HEK293T (cell line): ENCODE measurements around the gene TBX1.

ENCODE experiments used
- CTCF ChIA-PET: fragments of 350-600 bp; formaldehyde crosslinking; extraction: SDS; loops from one replicate; lab custom pipeline; 2021; ENCODE audit warnings: antibody characterized with exemption, inconsistent platforms; lab: Yijun Ruan, JAX
- POLR2A ChIA-PET: fragments of 350-600 bp; formaldehyde crosslinking; extraction: SDS; loops from one replicate; lab custom pipeline; 2020; ENCODE audit warnings: antibody characterized with exemption, inconsistent platforms; lab: Yijun Ruan, JAX
- DNase-seq: peaks from one replicate; pipeline ENCODE4 v3.0.0; 2012; ENCODE audit warnings: mixed read lengths; ENCODE audit errors: extremely low spot score
- ARNT ChIP-seq: fragments of 450-650 bp; IDR thresholded peaks from 2 replicates; pipeline ENCODE4 v1.6.1; 2017; ENCODE audit warnings: mild to moderate bottlenecking
- BHLHE40 ChIP-seq: fragments of 450-650 bp; IDR thresholded peaks from 2 replicates; pipeline ENCODE4 v1.6.1; 2016; ENCODE audit warnings: mild to moderate bottlenecking, moderate library complexity, borderline replicate concordance
- CTBP1 ChIP-seq: fragments of 450-650 bp; IDR thresholded peaks from 2 replicates; pipeline ENCODE4 v1.6.1; 2016; ENCODE audit warnings: borderline replicate concordance
- ELF4 ChIP-seq: fragments of 450-650 bp; IDR thresholded peaks from 2 replicates; pipeline ENCODE4 v1.6.1; 2017; ENCODE audit warnings: antibody characterized with exemption
- FOXA1 ChIP-seq: fragments of 450-650 bp; IDR thresholded peaks from 2 replicates; pipeline ENCODE4 v1.6.1; 2016; ENCODE audit warnings: mild to moderate bottlenecking
- FOXK2 ChIP-seq: fragments of 450-650 bp; IDR thresholded peaks from 2 replicates; pipeline ENCODE4 v1.6.1; 2016; ENCODE audit warnings: mild to moderate bottlenecking
- FOXM1 ChIP-seq: fragments of 450-650 bp; IDR thresholded peaks from 2 replicates; pipeline ENCODE4 v1.6.1; 2017; ENCODE audit warnings: mild to moderate bottlenecking, borderline replicate concordance
- HDGF ChIP-seq: fragments of 450-650 bp; IDR thresholded peaks from 2 replicates; pipeline ENCODE4 v1.6.1; 2017; ENCODE audit warnings: antibody characterized with exemption, borderline replicate concordance
- L3MBTL2 ChIP-seq: fragments of 450-650 bp; conservative IDR thresholded peaks from 2 replicates; pipeline ENCODE4 v1.6.1; 2016; ENCODE audit warnings: mild to moderate bottlenecking
- LEF1 ChIP-seq: fragments of 450-650 bp; IDR thresholded peaks from 2 replicates; pipeline ENCODE4 v1.6.1; 2017; ENCODE audit warnings: mild to moderate bottlenecking, borderline replicate concordance
- NFRKB ChIP-seq: fragments of 450-650 bp; IDR thresholded peaks from 2 replicates; pipeline ENCODE4 v1.6.1; 2016; ENCODE audit warnings: mild to moderate bottlenecking, moderate library complexity
- PKNOX1 ChIP-seq: fragments of 450-650 bp; IDR thresholded peaks from 2 replicates; pipeline ENCODE4 v1.6.1; 2016
- SP1 ChIP-seq: fragments of 450-650 bp; IDR thresholded peaks from 2 replicates; pipeline ENCODE4 v1.6.1; 2017
- SUZ12 ChIP-seq: fragments of 450-650 bp; IDR thresholded peaks from 2 replicates; pipeline ENCODE4 v1.6.1; 2016; ENCODE audit warnings: mild to moderate bottlenecking
- TARDBP ChIP-seq: fragments of 450-650 bp; IDR thresholded peaks from 2 replicates; pipeline ENCODE4 v1.6.1; 2016
- ZNF384 ChIP-seq: fragments of 450-650 bp; IDR thresholded peaks from 2 replicates; pipeline ENCODE4 v1.6.1; 2016

The TBX1 gene

DNA sequence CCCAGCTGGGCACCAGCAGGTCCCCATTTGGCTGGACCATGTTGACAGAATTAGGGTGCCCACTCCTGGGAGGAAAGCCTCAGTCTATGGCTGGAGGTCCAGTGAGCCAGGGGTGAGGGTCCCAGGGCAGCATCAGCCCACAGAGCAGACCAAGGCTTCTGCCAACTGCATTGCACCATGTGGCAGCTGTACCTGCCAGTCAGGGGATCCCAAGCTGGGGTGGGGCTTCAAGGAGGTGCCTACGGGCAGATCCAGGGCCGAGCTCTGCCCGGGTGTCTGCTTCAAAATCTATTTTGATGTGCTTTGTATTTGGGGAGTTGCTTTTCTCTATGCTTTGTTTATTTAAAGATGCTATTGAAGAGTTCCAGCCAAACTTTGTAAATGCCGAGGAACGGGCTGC is 26.8 kb upstream of the TBX1 start:
- CTCF ChIA-PET = no interaction called here
- POLR2A ChIA-PET = no interaction called here
- TF ChIP-seq LEF1 = no peak
- TF ChIP-seq BHLHE40 = no peak
- no peak for TF ChIP-seq SUZ12
- no peak for TF ChIP-seq ELF4
- no peak for TF ChIP-seq ARNT
- no peak for TF ChIP-seq FOXK2
- no peak for TF ChIP-seq SP1
- TF ChIP-seq CTBP1 = no peak
- TF ChIP-seq FOXM1 = no peak
- TF ChIP-seq PKNOX1 = no peak
- no peak for TF ChIP-seq TARDBP
- TF ChIP-seq NFRKB = no peak
- TF ChIP-seq L3MBTL2 = no peak
- TF ChIP-seq FOXA1 = no peak
- TF ChIP-seq HDGF = no peak
- TF ChIP-seq ZNF384 = no peak
- no peak for DNase-seq

DNA sequence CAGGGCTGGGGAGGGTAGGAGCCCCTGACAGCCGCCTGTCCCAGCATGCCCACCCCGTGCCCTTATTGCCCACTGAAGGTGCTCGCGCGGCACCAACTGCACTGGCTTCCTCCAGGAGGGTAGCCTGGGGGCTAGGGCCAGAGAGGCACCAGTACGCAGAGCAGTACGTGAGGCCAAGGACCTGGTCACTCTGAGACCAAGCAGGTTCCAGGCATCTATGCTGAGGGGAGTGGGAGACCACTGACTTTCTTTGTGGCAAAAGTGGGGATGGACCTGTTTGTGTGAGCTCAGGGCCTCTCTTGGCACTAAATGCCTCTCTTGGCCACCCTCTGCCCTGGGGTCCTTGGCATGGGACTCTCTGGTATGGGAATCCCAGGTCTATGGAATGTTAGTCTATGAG is 26.4 kb upstream of the TBX1 start:
- CTCF ChIA-PET = no interaction called here
- TF ChIP-seq CTBP1 (no peak), PKNOX1 (no peak), FOXM1 (no peak), BHLHE40 (no peak), ELF4 (no peak), NFRKB (no peak), HDGF (no peak), ARNT (no peak), FOXK2 (no peak), SUZ12 (no peak), TARDBP (no peak), SP1 (no peak), ZNF384 (no peak), L3MBTL2 (no peak), LEF1 (no peak), FOXA1 (no peak)
- POLR2A ChIA-PET = no interaction called here
- no peak for DNase-seq

DNA sequence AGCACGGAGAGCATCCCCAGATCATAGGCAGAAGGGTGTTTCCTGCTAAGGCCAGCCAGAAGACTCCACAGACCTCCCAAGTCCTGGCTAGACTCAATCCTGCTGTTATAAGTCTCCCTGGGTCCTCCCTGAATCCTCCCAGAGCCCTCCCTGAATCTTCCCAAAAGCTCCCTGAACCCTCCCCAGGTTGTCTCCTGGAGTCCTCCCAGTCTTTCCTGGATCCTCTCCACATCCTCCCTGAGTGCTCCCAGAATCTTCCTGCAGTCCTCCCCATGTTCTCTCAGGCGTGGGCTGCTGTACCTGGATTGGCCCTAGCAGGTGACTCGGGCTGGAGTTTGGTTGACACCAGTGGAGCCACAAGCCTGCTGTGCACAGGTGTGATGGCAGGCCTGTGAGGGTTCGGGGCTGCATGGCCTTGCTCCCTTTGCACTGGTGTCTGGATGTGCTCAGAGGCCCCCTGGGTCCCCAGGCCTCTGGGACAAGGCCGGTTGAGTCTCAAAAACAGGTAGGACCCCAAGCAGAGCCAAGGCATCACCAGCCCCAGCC is 25.7 kb upstream of the TBX1 start:
- TF ChIP-seq FOXA1 (no peak), HDGF (no peak), FOXK2 (no peak), CTBP1 (no peak), ZNF384 (no peak), BHLHE40 (no peak), ARNT (no peak), PKNOX1 (no peak), SP1 (no peak), TARDBP (no peak), FOXM1 (no peak), ELF4 (no peak)
- ChIA-PET CTCF (interaction anchor here (1.4 kb wide), 1 partner anchor 11 kb away, joined by 3 read pairs; the partner anchor contains the start of gene GP1BB), POLR2A (interaction anchor here (0.7 kb wide), 1 partner anchor 11 kb away, joined by 3 read pairs; no protein-coding TSS in a partner anchor)
- DNase-seq = no peak

GRCh38 chr22:19735665-19736510 is 24.7 kb upstream of the TBX1 start:
- TF ChIP-seq PKNOX1 = peak; percentile 80
- no peak for TF ChIP-seq CTBP1
- POLR2A ChIA-PET = no interaction called here
- CTCF ChIA-PET = interaction anchor here (1.4 kb wide), 1 partner anchor 12 kb away, joined by 3 read pairs; the partner anchor contains the start of gene GP1BB
- DNase-seq = no peak

- POLR2A ChIA-PET = no interaction called here
- CTCF ChIA-PET = no interaction called here
- no peak for TF ChIP-seq PKNOX1
- TF ChIP-seq HDGF = no peak
- TF ChIP-seq ELF4 = no peak
- no peak for TF ChIP-seq LEF1
- TF ChIP-seq FOXK2 = no peak
- TF ChIP-seq BHLHE40 = no peak
- no peak for DNase-seq
These were observed 22.5 kb upstream of the TBX1 start for GRCh38 chr22:19737846-19738663.
